Liver (tissue), 3 donors: ENCODE measurements around the gene RYR3.

Experiments used
- CTCF ChIP-seq: fragments of 150-350 bp; IDR thresholded peaks from 2 replicates; pipeline ENCODE4 v1.5.1; 2017; ENCODE audit warnings: improper control_type of control experiment, low read depth, low read length; ENCODE audit not compliant: missing input control
- FOXA1 ChIP-seq: IDR thresholded peaks from 2 replicates; pipeline ENCODE4 v1.6.1; 2016; ENCODE audit warnings: antibody characterized with exemption
- GABPA ChIP-seq, 2 donors: IDR thresholded peaks in 1 of 2; conservative IDR thresholded peaks in 1 of 2; 2 replicates each; pipeline ENCODE4 v1.6.1; 2016; ENCODE audit warnings: antibody characterized with exemption in 2 of 2, mild to moderate bottlenecking in 1 of 2, moderate library complexity in 1 of 2
- JUND ChIP-seq, 2 donors: IDR thresholded peaks; 2 replicates each; pipeline ENCODE4 v1.6.1; 2016; ENCODE audit warnings: antibody characterized with exemption in 2 of 2
- RAD21 ChIP-seq, 2 donors: IDR thresholded peaks; 2 replicates each; pipeline ENCODE4 v1.6.1; 2016; ENCODE audit warnings: antibody characterized with exemption in 2 of 2, mild to moderate bottlenecking in 2 of 2
- REST ChIP-seq: IDR thresholded peaks from 2 replicates; pipeline ENCODE4 v1.6.1; 2016; ENCODE audit warnings: antibody characterized with exemption, mild to moderate bottlenecking
- SP1 ChIP-seq: IDR thresholded peaks from 2 replicates; pipeline ENCODE4 v1.6.1; 2018; ENCODE audit warnings: antibody characterized with exemption, mild to moderate bottlenecking
- TAF1 ChIP-seq: conservative IDR thresholded peaks from 2 replicates; pipeline ENCODE4 v1.6.1; 2016; ENCODE audit warnings: antibody characterized with exemption, mild to moderate bottlenecking
- YY1 ChIP-seq: IDR thresholded peaks from 2 replicates; pipeline ENCODE4 v1.6.1; 2016; ENCODE audit warnings: antibody characterized with exemption, mild to moderate bottlenecking
- donor health status: healthy.
- donor health status: healthy.

- TF ChIP-seq CTCF: no peak
- TF ChIP-seq YY1: no peak
- no peak for TF ChIP-seq SP1
- TF ChIP-seq GABPA (IDR thresholded peaks at IDR 0.05 in 1 of 2, conservative IDR thresholded peaks at IDR 0.05 in 1 of 2): no peak
- no peak for TF ChIP-seq REST
- TF ChIP-seq FOXA1: no peak
- TF ChIP-seq RAD21 (IDR thresholded peaks at IDR 0.05): no peak
- TF ChIP-seq TAF1: no peak
- TF ChIP-seq JUND (IDR thresholded peaks at IDR 0.05): no peak
Observed at GRCh38 chr15:33526532-33526931, 215.8 kb downstream of the RYR3 start.
